HepG2 (cell line): ENCODE results near the gene OGFR. TPM values are rescaled to one million over a fixed set of nuclear protein-coding genes. Genes with fewer than 3 reads are reported as not detected.

Experiments used
- AHDC1 ChIP-seq: sonication (generic); formaldehyde crosslinking; IDR thresholded peaks from 2 replicates; pipeline ENCODE4 v1.5.1; 2020; ENCODE audit warnings: mild to moderate bottlenecking, missing genetic modification reagents, borderline replicate concordance
- DZIP1 ChIP-seq: sonication (generic); formaldehyde crosslinking; IDR thresholded peaks from 2 replicates; pipeline ENCODE4 v1.5.0; 2020; ENCODE audit warnings: mild to moderate bottlenecking, missing genetic modification reagents
- IKZF5 ChIP-seq: IDR thresholded peaks from 2 replicates; pipeline ENCODE4 v1.6.1; 2018; ENCODE audit warnings: missing genetic modification reagents, mild to moderate bottlenecking, missing compliant biosample characterization
- KMT2B ChIP-seq: IDR thresholded peaks from 2 replicates; pipeline ENCODE4 v1.6.1; 2016; ENCODE audit warnings: missing genetic modification reagents, missing compliant biosample characterization
- MTA1 ChIP-seq: sonication (generic); formaldehyde crosslinking; IDR thresholded peaks from 2 replicates; pipeline ENCODE4 v1.4.0; 2020; ENCODE audit warnings: missing genetic modification reagents, mild to moderate bottlenecking, borderline replicate concordance
- NCOA2 ChIP-seq: sonication (generic); formaldehyde crosslinking; IDR thresholded peaks from 2 replicates; pipeline ENCODE4 v1.8.0; 2022; ENCODE audit warnings: inconsistent platforms
- NFKB2 ChIP-seq: sonication (generic); formaldehyde crosslinking; IDR thresholded peaks from 2 replicates; pipeline ENCODE4 v1.4.0; 2020; ENCODE audit warnings: missing genetic modification reagents, borderline replicate concordance
- SMARCE1 ChIP-seq: fragments of 450-650 bp; IDR thresholded peaks from 2 replicates; pipeline ENCODE4 v1.6.1; 2017; ENCODE audit warnings: borderline replicate concordance
- SNRNP70 ChIP-seq: fragments of 200-400 bp; formaldehyde crosslinking; IDR thresholded peaks from 2 replicates; pipeline ENCODE4 v1.6.1; 2017; ENCODE audit warnings: mild to moderate bottlenecking, low read depth, low read length, moderate library complexity
- SP4 ChIP-seq: sonication (generic); formaldehyde crosslinking; IDR thresholded peaks from 2 replicates; pipeline ENCODE4 v1.8.1; 2023; ENCODE audit warnings: mild to moderate bottlenecking, missing genetic modification reagents
- ZFP36L1 ChIP-seq: sonication (generic); formaldehyde crosslinking; IDR thresholded peaks from 2 replicates; pipeline ENCODE4 v1.8.0; 2022; ENCODE audit warnings: mild to moderate bottlenecking, missing genetic modification reagents, moderate library complexity
- ZNF280B ChIP-seq: sonication (generic); formaldehyde crosslinking; IDR thresholded peaks from 2 replicates; pipeline ENCODE4 v1.5.0; 2020; ENCODE audit warnings: missing genetic modification reagents, mild to moderate bottlenecking, borderline replicate concordance
- ZNF501 ChIP-seq: sonication (generic); formaldehyde crosslinking; IDR thresholded peaks from 2 replicates; pipeline ENCODE4 v1.5.1; 2020; ENCODE audit warnings: mild to moderate bottlenecking, moderate library complexity, missing genetic modification reagents
- ZNF557 ChIP-seq: sonication (generic); formaldehyde crosslinking; IDR thresholded peaks from 2 replicates; pipeline ENCODE4 v1.4.0; 2020; ENCODE audit warnings: missing genetic modification reagents
- ZNF780A ChIP-seq: sonication (generic); formaldehyde crosslinking; IDR thresholded peaks from 2 replicates; pipeline ENCODE4 v1.8.0; 2022; ENCODE audit warnings: mild to moderate bottlenecking, missing genetic modification reagents, moderate library complexity
- polyA plus RNA-seq, 8 experiments: library from polyadenylated mRNA; depleted of rRNA in 3 of 8; stranded (reverse) in 7 of 8; unstranded in 1 of 8; fragments of >200 nt; fragmentation: Illumina TruSeq in 4 of 8; extraction: Trizol in 4 of 8; gene quantifications; 2 replicates each; pipeline versions ENCODE4 v1.2.1 to v1.2.3, GENCODE V29; 2011 to 2016; ENCODE audit warnings: low read depth in 4 of 8, missing spikeins in 1 of 8, mixed read lengths in 1 of 8; ENCODE audit not compliant: insufficient read depth in 1 of 8
- total RNA-seq, 5 experiments: library from RNA; depleted of rRNA; stranded (reverse); fragments of >200 nt; fragmentation: Illumina TruSeq; extraction: Trizol; gene quantifications; 2 replicates each; pipeline ENCODE4 v1.2.3, GENCODE V29; 2016; ENCODE audit warnings: low read depth in 1 of 5
- TF ChIP-seq, protein P1 (sequence below): sonication (generic); formaldehyde crosslinking; IDR thresholded peaks from 2 replicates; pipeline ENCODE4 v1.9.0; 2021; ENCODE audit warnings: missing genetic modification reagents, mild to moderate bottlenecking, borderline replicate concordance

The OGFR gene
- total and polyA plus RNA-seq, 2 of the 13 experiments (the other 11 are each of a cell fraction or from before 2014, with no cell fraction given), result 47.7 to 81.8 TPM

DNA sequence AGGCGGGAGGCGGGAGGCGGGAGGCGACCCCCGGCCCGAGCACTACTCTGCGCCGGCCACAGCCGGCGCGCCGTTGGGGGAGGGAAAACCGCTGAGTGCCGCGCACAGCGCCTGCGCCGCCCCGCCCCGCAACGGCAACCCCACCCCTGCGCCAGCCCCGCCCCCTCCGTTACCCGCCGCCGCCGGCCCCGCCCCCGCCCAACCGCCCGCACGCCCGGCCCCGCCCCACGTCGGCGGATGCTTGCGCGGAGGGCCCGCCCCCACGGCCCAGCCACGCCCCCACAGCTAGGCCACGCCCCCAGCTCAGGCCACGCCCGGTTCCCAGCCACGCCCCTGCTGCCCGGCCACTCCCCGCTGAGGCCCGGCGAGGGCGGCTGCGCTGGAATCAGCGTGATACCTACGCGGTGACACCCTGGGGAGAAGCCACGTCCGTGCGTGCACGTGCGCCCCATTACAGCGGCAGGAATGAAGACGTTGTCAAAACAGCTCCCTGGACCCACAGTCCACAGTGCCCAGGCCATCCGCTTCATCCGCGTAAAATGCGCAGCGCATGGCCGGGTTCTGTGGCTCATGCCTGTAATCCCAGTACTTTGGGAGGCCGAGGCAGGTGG lies 57.2 kb downstream of the OGFR start, which contains the start of gene TCFL5 (continued):
- TF ChIP-seq NCOA2 (CRISPR knock-in tag) (peak; percentile 74), ZNF501 (peak; percentile 92; the same call in 1 of the 2 replicates), KMT2B (CRISPR knock-in tag) (peak; percentile 82), ZNF557 (CRISPR knock-in tag) (peak; percentile 96; the same call in 1 of the 2 replicates), AHDC1 (0 out of 2 replicates have a peak, but pooled peaks have one; percentile 58), SP4 (CRISPR knock-in tag) (peak; percentile 99), SMARCE1 (no peak), ZNF280B (peak; percentile 92), DZIP1 (CRISPR knock-in tag) (0 out of 2 replicates have a peak, but pooled peaks have one; percentile 73), ZFP36L1 (CRISPR knock-in tag) (peak; percentile 90), IKZF5 (CRISPR knock-in tag) (peak; percentile 94), NFKB2 (CRISPR knock-in tag) (peak; percentile 98), ZNF780A (no peak), MTA1 (CRISPR knock-in tag) (peak; percentile 95; the same call in 1 of the 2 replicates), SNRNP70 (no peak)
- TF ChIP-seq, protein P1, sequence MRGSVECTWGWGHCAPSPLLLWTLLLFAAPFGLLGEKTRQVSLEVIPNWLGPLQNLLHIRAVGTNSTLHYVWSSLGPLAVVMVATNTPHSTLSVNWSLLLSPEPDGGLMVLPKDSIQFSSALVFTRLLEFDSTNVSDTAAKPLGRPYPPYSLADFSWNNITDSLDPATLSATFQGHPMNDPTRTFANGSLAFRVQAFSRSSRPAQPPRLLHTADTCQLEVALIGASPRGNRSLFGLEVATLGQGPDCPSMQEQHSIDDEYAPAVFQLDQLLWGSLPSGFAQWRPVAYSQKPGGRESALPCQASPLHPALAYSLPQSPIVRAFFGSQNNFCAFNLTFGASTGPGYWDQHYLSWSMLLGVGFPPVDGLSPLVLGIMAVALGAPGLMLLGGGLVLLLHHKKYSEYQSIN (CRISPR knock-in tag), result no peak
